DOHH2 (cell line): ENCODE measurements around the gene USP16.

Experiments used
- CTCF ChIP-seq: fragments of 200-600 bp; sonication (generic); IDR thresholded peaks from one replicate; pipeline ENCODE4 v1.5.1; 2014; ENCODE audit warnings: antibody characterized with exemption, mild to moderate bottlenecking, low read depth, low read length; ENCODE audit not compliant: poor library complexity, severe bottlenecking
- EZH2phosphoT487 ChIP-seq: fragments of 200-600 bp; sonication (generic); IDR thresholded peaks from 2 replicates; pipeline ENCODE4 v1.6.1; 2017; ENCODE audit warnings: borderline replicate concordance, mild to moderate bottlenecking, antibody characterized with exemption, low read length, moderate library complexity, mixed read lengths

- no peak for TF ChIP-seq CTCF
- no peak for TF ChIP-seq EZH2phosphoT487
Measured at GRCh38 chr21:29064850-29065481, 40.5 kb downstream of the USP16 start.
